GM12874 (cell line): ENCODE measurements around the gene DIPK1C.

Source experiments
- CTCF ChIP-seq: IDR thresholded peaks from 2 replicates; pipeline ENCODE4 v1.5.1; 2011; ENCODE audit warnings: low read depth, mild to moderate bottlenecking, control low read depth, low read length, moderate library complexity; ENCODE audit not compliant: insufficient read depth

The DIPK1C gene

GRCh38 chr18:74480149-74480651 is 23.1 kb upstream of the DIPK1C start:
- no peak for TF ChIP-seq CTCF

DNA sequence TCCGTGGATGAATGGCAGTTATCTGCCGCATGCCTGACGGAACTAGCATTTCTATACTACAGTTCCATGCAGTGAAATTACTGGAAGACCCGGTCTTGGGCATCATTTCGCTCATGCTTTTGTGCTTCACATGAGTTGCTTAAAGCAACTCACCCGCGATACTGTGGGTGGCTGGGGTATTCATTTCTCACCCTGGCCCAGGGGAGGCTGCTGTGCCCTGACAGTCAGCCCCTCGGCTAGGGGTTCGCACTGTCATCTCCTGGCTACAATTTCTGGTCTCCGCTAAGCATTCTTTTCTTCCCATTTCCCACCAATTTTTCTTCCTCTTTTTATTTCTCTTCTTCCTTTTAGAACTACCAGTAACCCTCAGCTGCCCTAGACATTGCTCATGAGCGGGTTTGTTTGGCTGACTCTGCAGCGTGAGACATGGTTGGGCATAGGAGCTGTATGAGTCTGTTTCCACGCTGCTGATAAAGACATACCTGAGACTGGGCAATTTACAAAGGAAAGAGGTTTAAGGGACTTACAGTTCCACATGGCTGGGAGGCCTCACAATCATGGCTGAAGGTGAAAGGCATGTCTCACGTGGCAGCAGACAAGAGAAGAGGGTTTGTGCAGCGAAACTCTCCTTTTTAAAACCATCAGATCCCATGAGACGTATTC is 22.5 kb upstream of the DIPK1C start:
- no peak for TF ChIP-seq CTCF

- TF ChIP-seq CTCF = no peak
Measured at GRCh38 chr18:74478880-74479279, 21.8 kb upstream of the DIPK1C start.

- no peak for TF ChIP-seq CTCF
Measured at GRCh38 chr18:74478316-74478715, 21.2 kb upstream of the DIPK1C start.

GRCh38 chr18:74477771-74478170 is 20.7 kb upstream of the DIPK1C start:
- no peak for TF ChIP-seq CTCF

DNA sequence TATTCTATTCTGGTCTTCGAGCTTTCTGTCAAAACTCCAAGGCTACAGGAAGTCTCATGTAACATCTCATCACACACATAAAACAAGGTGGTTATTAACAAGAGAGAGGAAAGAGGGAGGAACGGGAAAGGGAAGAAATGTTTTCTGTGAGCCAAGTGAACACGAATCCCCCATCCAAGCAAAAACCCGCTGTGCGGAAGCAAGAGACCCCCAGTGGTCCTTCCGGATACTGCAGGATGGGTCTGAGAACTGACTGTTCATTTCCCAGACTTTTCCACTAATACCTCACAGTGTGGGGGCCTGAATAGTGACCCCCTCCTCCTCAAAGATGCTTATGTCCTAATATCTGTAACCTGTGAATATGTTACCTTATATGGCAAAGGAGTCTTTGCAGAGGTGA is 19.0 kb upstream of the DIPK1C start:
- TF ChIP-seq CTCF = peak; percentile 51; the same call in 1 of the 2 replicates

- TF ChIP-seq CTCF = no peak
Measured at GRCh38 chr18:74473976-74474640, 17.0 kb upstream of the DIPK1C start.
